Measurements from ENCODE around the gene STEAP1B.
A peak's percentile ranks its signal among the peaks of the same experiment; 100 is the strongest.
"Not testable (repeated sequence)": the region's sequence is repeated elsewhere in the genome, so short reads cannot be mapped to it uniquely, and the experiment has no call there.

Gene STEAP1B

GRCh38 chr7:22496912-22497311 lies 3.1 kb downstream of the STEAP1B start:
- DNase-seq, result not testable (repeated sequence)

- DNase-seq, result not testable (repeated sequence)
These were observed 3.6 kb downstream of the STEAP1B start for GRCh38 chr7:22496296-22496888.

- DNase-seq, result not testable (repeated sequence)
These were observed 6.6 kb downstream of the STEAP1B start for GRCh38 chr7:22493160-22493925.

- DNase-seq, result peak in 13 of 14 donors; percentile 6 to 72 (median 37)
These were observed 11.1 kb downstream of the STEAP1B start for GRCh38 chr7:22488643-22489462.

- DNase-seq, result no peak
These were observed 11.9 kb downstream of the STEAP1B start for GRCh38 chr7:22487978-22488642.

GRCh38 chr7:22486597-22486996 lies 13.4 kb downstream of the STEAP1B start:
- DNase-seq, result no peak

GRCh38 chr7:22485189-22485588 lies 14.8 kb downstream of the STEAP1B start:
- no peak for DNase-seq

GRCh38 chr7:22482503-22482902 lies 17.5 kb downstream of the STEAP1B start:
- no peak for DNase-seq

- DNase-seq, result no peak
These were observed 18.3 kb downstream of the STEAP1B start for GRCh38 chr7:22481726-22482125.

GRCh38 chr7:22480523-22481075 lies 19.4 kb downstream of the STEAP1B start:
- no peak for DNase-seq

GRCh38 chr7:22477876-22478450 lies 22.0 kb downstream of the STEAP1B start:
- DNase-seq, result no peak

GRCh38 chr7:22477262-22477661 lies 22.7 kb downstream of the STEAP1B start:
- no peak for DNase-seq

GRCh38 chr7:22476824-22477223 lies 23.2 kb downstream of the STEAP1B start:
- DNase-seq, result no peak

GRCh38 chr7:22474645-22475044 lies 25.3 kb downstream of the STEAP1B start:
- DNase-seq, result no peak

- DNase-seq, result no peak
These were observed 29.0 kb downstream of the STEAP1B start for GRCh38 chr7:22470981-22471380.

- no peak for DNase-seq
These were observed 30.4 kb downstream of the STEAP1B start for GRCh38 chr7:22469371-22470143.

- no peak for DNase-seq
These were observed 31.4 kb downstream of the STEAP1B start for GRCh38 chr7:22468609-22469008.

- DNase-seq, result no peak
These were observed 35.7 kb downstream of the STEAP1B start for GRCh38 chr7:22464299-22464698.

- DNase-seq, result no peak
These were observed 39.5 kb downstream of the STEAP1B start for GRCh38 chr7:22460363-22460988.

GRCh38 chr7:22457471-22457870 lies 42.5 kb downstream of the STEAP1B start:
- no peak for DNase-seq

GRCh38 chr7:22454446-22454845 lies 45.5 kb downstream of the STEAP1B start:
- no peak for DNase-seq

Data from C1 segment of cervical spinal cord (tissue), 14 donors.